NCI-H69 (cell line): ENCODE measurements around the gene RCE1.

ENCODE experiments used
- DNase-seq: peaks from one replicate; lab custom pipeline; 2025; lab: John Stamatoyannopoulos, UW

Gene RCE1

DNA sequence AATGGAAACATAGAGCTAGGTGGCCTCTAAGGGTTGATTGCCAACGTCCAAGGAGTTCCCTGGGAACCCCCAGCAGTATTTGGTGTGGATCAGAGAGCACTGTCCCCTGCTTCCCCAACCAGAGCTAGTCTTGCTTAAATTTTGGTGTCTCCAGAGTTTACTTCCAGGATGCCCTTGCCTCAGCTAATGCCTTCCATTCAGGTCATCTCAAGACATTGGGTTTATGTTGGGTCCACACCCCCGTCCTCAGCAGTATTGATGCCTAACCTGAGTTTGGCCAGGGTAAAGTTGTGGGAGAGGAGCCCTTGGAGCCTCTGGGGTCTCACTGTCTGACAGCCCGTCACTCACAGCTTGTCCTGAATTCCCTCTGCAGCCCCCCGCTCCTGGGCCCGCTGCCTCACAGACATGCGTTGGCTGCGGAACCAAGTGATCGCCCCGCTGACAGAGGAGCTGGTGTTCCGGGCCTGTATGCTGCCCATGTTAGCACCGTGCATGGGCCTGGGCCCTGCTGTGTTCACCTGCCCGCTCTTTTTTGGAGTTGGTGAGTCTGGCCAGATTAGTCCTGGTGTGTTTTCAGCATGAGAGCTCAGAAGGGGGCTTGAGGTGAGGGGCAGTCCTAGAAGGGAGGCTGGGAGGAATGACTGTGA is 1.4 kb downstream of the RCE1 start:
- no peak for DNase-seq

DNA sequence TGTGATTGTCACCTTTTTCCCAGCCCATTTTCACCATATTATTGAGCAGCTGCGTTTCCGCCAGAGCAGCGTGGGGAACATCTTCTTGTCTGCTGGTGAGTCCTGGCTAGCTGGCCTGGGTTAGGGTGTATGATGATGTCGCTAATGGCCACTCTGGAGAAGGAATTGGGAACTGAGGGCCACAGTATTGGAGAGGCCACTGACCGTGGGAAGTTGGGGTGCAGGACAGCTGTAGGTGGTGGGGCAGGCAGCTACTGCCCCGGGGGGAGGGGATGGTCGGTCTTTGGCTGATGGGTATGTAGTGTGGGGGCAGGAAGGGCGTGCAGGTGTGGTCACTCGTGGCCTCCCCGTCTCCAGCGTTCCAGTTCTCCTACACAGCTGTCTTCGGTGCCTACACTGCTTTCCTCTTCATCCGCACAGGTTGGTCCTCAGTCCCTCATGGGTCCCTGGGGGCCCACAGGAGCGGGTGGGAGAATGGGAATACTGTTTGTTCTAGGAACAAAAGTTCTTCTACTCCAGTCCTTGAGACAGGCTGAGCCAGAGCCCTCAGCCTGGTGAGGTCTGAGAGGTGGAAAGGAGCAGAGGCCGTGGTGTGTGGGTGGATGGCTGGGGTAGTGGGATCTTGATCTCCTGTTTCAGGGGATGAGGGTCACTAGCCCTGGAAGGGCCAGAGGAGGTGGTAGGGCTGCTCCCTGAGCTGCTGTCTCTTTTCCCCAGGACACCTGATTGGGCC is 2.1 kb downstream of the RCE1 start:
- DNase-seq, result no peak

DNA sequence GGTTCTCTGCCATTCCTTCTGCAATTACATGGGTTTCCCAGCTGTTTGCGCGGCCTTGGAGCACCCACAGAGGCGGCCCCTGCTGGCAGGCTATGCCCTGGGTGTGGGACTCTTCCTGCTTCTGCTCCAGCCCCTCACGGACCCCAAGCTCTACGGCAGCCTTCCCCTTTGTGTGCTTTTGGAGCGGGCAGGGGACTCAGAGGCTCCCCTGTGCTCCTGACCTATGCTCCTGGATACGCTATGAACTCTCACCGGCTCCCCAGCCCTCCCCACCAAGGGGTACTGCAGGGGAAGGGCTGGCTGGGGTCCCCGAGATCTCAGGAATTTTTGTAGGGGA is 2.6 kb downstream of the RCE1 start:
- no peak for DNase-seq

DNA sequence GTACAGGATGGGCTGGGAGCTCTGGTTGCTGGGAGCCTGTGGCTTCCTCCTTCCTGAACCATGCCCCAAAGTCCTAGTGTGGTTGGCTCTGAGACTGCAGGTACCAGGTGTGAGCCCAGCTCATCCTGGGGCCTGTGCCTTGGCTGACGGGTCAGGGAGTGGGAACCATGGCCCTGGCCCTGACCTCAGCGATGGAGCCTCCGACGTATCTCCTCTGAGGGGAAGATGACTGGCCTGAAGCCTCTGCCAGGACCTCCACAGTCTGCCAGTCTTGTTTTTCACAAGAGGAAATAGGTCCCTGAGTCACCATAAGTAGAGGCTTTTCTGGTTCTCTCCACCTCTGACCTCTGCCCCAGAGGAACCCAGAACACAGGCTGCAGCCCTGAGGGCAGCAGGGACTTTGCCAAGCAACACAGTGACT is 3.4 kb downstream of the RCE1 start:
- no peak for DNase-seq

DNA sequence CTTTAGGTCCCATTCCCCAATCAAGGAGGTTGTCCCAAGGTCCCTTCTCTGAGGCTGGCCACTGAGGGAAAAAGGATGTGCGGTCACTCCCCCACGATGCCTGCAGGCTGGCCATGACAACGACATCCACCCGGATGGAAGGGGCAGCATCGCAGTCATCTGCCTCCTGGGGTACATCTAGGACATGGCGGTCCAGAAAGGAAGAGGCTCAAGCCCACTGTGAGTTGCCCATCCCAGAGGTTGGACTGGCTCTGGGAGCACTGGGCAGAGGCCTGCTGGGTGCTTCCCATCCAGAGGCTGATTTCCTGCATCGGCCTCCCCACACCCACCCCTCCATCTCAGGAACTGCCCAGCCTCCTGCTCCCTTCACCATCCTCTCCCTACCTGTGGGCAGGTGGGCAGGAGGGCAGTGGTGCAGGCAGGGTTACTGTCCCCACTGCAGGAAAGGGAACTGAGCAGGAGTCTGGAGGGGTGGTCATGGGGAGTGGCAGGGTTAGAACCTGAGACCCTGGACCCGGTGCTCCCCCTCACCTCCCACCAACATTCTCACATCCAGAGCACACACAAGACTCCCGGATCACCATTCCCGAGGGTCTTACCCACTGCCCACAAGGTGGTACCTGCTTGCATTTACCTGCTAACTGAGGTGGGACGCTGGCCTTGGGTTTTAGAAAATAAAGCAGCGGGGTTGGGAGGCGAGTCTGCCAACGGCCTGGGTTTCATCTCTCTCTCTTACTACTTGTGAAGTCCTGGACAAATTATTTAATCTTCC is 4.4 kb downstream of the RCE1 start:
- no peak for DNase-seq

GRCh38 chr11:66848671-66849500 is 5.6 kb downstream of the RCE1 start:
- no peak for DNase-seq

- no peak for DNase-seq
These were observed 6.4 kb downstream of the RCE1 start for GRCh38 chr11:66849501-66850234.

GRCh38 chr11:66850235-66850587 is 7.0 kb downstream of the RCE1 start:
- no peak for DNase-seq

DNA sequence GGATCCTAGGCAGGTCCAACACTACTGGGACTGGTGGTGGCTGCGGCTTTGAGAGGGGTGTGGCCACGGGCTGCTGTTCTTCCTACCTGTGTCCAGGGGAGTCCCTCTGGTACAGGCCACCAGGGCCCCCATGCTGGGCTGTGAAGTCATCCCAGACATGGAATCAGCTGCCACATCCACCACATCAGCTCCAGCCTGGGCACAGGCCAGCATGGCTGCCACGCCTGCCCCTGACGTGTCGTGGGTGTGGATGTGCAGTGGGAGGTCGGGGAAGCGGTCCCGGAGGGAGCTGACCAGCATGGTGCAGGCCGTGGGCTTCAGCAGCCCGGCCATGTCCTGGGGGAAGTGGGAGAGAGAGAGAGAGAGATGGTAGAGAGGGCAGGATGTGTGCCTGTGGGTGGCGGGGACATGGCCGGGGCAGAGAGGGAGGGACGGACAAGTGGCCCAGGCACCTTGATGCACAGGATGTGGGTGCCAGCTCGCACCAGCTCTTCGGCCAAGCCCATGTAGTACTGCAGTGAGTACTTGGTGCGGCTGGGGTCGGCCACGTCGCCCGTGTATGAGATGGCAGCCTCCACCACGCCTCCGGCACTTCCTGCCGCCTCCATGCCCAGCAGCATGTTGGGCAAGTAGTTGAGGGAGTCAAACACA is 7.5 kb downstream of the RCE1 start:
- no peak for DNase-seq

DNA sequence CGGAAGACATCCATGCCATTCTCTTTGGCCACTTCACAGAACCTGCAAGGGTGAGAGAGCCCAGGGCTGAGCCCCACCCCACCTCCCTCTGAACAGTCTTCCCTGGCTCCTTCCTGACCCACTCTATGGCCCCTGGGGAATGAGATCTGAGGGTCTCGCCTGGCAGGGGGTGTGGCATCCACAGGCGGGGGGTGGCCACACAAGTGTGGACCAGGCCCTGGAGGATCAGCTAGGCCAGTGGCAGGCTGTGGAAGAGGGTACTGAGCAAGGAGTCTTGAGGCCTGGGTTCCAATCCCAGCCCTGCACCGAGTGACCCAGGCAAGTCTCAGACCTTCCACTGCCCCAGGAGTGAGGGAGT is 8.0 kb downstream of the RCE1 start:
- DNase-seq, result no peak

GRCh38 chr11:66851698-66852465 is 8.6 kb downstream of the RCE1 start:
- DNase-seq, result peak; percentile 51

- no peak for DNase-seq
These were observed 9.4 kb downstream of the RCE1 start for GRCh38 chr11:66852466-66853241.

- no peak for DNase-seq
These were observed 10.3 kb downstream of the RCE1 start for GRCh38 chr11:66853242-66854229.

GRCh38 chr11:66854231-66854661 is 11.0 kb downstream of the RCE1 start:
- DNase-seq, result no peak

GRCh38 chr11:66854729-66855211 is 11.5 kb downstream of the RCE1 start:
- DNase-seq, result no peak

GRCh38 chr11:66855574-66856495 is 12.6 kb downstream of the RCE1 start:
- peak; percentile 99 for DNase-seq
